Astrocyte (in vitro differentiated cells and primary cell): ENCODE data around the gene PLXNC1. TPM values are rescaled to one million over a fixed set of nuclear protein-coding genes. Genes with fewer than 3 reads are reported as not detected.

ENCODE experiments used
- DNase-seq: peaks from one replicate; pipeline ENCODE4 v3.0.0-alpha.2; 2010; ENCODE audit warnings: low read depth
- FAIRE-seq: peaks from 2 replicates; lab custom pipeline; 2011; peaks lifted over from hg19 to GRCh38; lab: Jason Lieb, UNC
- H2AFZ ChIP-seq: 2 replicates; pipeline ENCODE4 v1.6.0; 2012; ENCODE audit warnings: low read depth, low read length, inconsistent platforms
- H3K27ac ChIP-seq: 2 replicates; pipeline ENCODE4 v1.5.1; 2011; ENCODE audit warnings: low read depth, low read length, inconsistent platforms
- H3K27me3 ChIP-seq: 2 replicates; pipeline ENCODE4 v1.6.0; 2011; ENCODE audit warnings: low read length, inconsistent platforms; ENCODE audit not compliant: insufficient read depth
- H3K36me3 ChIP-seq: 2 replicates; pipeline ENCODE4 v1.5.1; 2011; ENCODE audit warnings: low read length, inconsistent platforms; ENCODE audit not compliant: insufficient read depth
- H3K4me1 ChIP-seq: 2 replicates; pipeline ENCODE4 v1.5.1; 2011; ENCODE audit warnings: low read length, inconsistent platforms; ENCODE audit not compliant: insufficient read depth
- H3K4me2 ChIP-seq: 2 replicates; pipeline ENCODE4 v1.6.0; 2012; ENCODE audit warnings: low read length, inconsistent platforms
- H3K4me3 ChIP-seq: 2 replicates; pipeline ENCODE4 v1.5.1; 2011; ENCODE audit warnings: low read depth, mild to moderate bottlenecking, low read length, inconsistent platforms; ENCODE audit not compliant: insufficient read depth
- H3K79me2 ChIP-seq: 2 replicates; pipeline ENCODE4 v1.6.0; 2012; ENCODE audit warnings: mild to moderate bottlenecking, low read length, inconsistent platforms; ENCODE audit not compliant: insufficient read depth
- H3K9ac ChIP-seq: 2 replicates; pipeline ENCODE4 v1.6.0; 2012; ENCODE audit warnings: mild to moderate bottlenecking, low read length, inconsistent platforms
- H3K9me3 ChIP-seq: 2 replicates; pipeline ENCODE4 v1.5.1; 2012; ENCODE audit warnings: low read depth, mild to moderate bottlenecking, low read length, inconsistent platforms; ENCODE audit not compliant: insufficient read depth
- H4K20me1 ChIP-seq: 2 replicates; pipeline ENCODE4 v1.6.0; 2012; ENCODE audit warnings: low read length, inconsistent platforms; ENCODE audit not compliant: insufficient read depth
- H3K27ac Mint-ChIP-seq: one replicate; pipeline ENCODE4 v1.8.0; 2021; ENCODE audit warnings: mild to moderate bottlenecking, mixed read lengths; ENCODE audit not compliant: unreplicated experiment
- H3K27me3 Mint-ChIP-seq: one replicate; pipeline ENCODE4 v1.8.0; 2021; ENCODE audit warnings: low read depth, mixed read lengths; ENCODE audit not compliant: unreplicated experiment
- H3K36me3 Mint-ChIP-seq: one replicate; pipeline ENCODE4 v1.8.0; 2021; ENCODE audit warnings: low read depth, mixed read lengths; ENCODE audit not compliant: unreplicated experiment
- H3K4me1 Mint-ChIP-seq: one replicate; pipeline ENCODE4 v1.8.0; 2021; ENCODE audit warnings: low read depth, mixed read lengths; ENCODE audit not compliant: unreplicated experiment
- H3K4me3 Mint-ChIP-seq: one replicate; pipeline ENCODE4 v1.8.0; 2021; ENCODE audit warnings: mild to moderate bottlenecking, moderate library complexity, mixed read lengths; ENCODE audit not compliant: unreplicated experiment
- H3K9me3 Mint-ChIP-seq: one replicate; pipeline ENCODE4 v1.8.0; 2021; ENCODE audit warnings: mild to moderate bottlenecking, mixed read lengths; ENCODE audit not compliant: unreplicated experiment
- CTCF ChIP-seq: IDR thresholded peaks from 2 replicates; pipeline ENCODE4 v1.5.1; 2011; ENCODE audit warnings: low read depth, mild to moderate bottlenecking, inconsistent platforms, low read length, moderate library complexity; ENCODE audit not compliant: insufficient read depth
- EZH2 ChIP-seq: IDR thresholded peaks from 2 replicates; pipeline ENCODE4 v1.6.1; 2012; ENCODE audit warnings: mild to moderate bottlenecking, low read length, inconsistent platforms; ENCODE audit not compliant: insufficient read depth
- total RNA-seq: library from RNA; stranded (reverse); gene quantifications from 2 replicates; pipeline ENCODE4 v1.2.1, GENCODE V29; 2021

PLXNC1 gene
- total RNA-seq, 1 donor from 2014 or later: 6.9 TPM

GRCh38 chr12:94266796-94267536, 118.6 kb downstream of the PLXNC1 start:
- H3K79me2 ChIP-seq: no peaks in the 10 kb centered on the region
- H4K20me1 ChIP-seq: no peaks in the 10 kb centered on the region
- H3K4me2 ChIP-seq: peak overlapping the region; percentile 35
- TF ChIP-seq CTCF: no peak
- no peak for TF ChIP-seq EZH2
- Mint-ChIP-seq H3K4me3 (no peak overlapping the region), H3K4me1 (peaks cover 31% of the 10 kb centered on the region), H3K9me3 (no peaks in the 10 kb centered on the region), H3K36me3 (peaks cover 3% of the 10 kb centered on the region), H3K27ac (no peak overlapping the region), H3K27me3 (peaks cover 6% of the 10 kb centered on the region)
- peak; percentile 43 for FAIRE-seq
- DNase-seq: peak; percentile 25
- no peaks in the 10 kb centered on the region for H3K9me3 ChIP-seq
- no peak overlapping the region for H2AFZ ChIP-seq
- no peak overlapping the region for H3K4me3 ChIP-seq
- H3K36me3 ChIP-seq: no peaks in the 10 kb centered on the region
- no peak overlapping the region for H3K9ac ChIP-seq
- no peak overlapping the region for H3K27ac ChIP-seq
- H3K4me1 ChIP-seq: peaks cover 12% of the 10 kb centered on the region
- H3K27me3 ChIP-seq: no peaks in the 10 kb centered on the region

- no peaks in the 10 kb centered on the region for H3K27me3 ChIP-seq
- no peaks in the 10 kb centered on the region for H3K9me3 ChIP-seq
- no peak overlapping the region for H3K4me2 ChIP-seq
- H3K4me3 ChIP-seq: no peak overlapping the region
- Mint-ChIP-seq H3K4me3 (no peak overlapping the region), H3K27me3 (peaks cover 6% of the 10 kb centered on the region), H3K36me3 (peaks cover 7% of the 10 kb centered on the region), H3K9me3 (no peaks in the 10 kb centered on the region), H3K27ac (no peak overlapping the region), H3K4me1 (peaks cover 26% of the 10 kb centered on the region)
- DNase-seq: no peak
- H3K27ac ChIP-seq: no peak overlapping the region
- H3K36me3 ChIP-seq: no peaks in the 10 kb centered on the region
- no peaks in the 10 kb centered on the region for H3K79me2 ChIP-seq
- TF ChIP-seq CTCF: no peak
- TF ChIP-seq EZH2: no peak
- H4K20me1 ChIP-seq: no peaks in the 10 kb centered on the region
- no peak overlapping the region for H3K9ac ChIP-seq
- no peak for FAIRE-seq
- no peak overlapping the region for H2AFZ ChIP-seq
- peaks cover 8% of the 10 kb centered on the region for H3K4me1 ChIP-seq
These were observed 119.1 kb downstream of the PLXNC1 start for GRCh38 chr12:94267537-94267872.

- H3K4me3 ChIP-seq: no peak overlapping the region
These were observed 119.6 kb downstream of the PLXNC1 start for GRCh38 chr12:94267921-94268471.

More at GRCh38 chr12:94267921-94268471, 119.6 kb downstream of the PLXNC1 start:
- Histone ChIP-seq H3K79me2 (no peaks in the 10 kb centered on the region), H3K27me3 (no peaks in the 10 kb centered on the region), H3K27ac (no peak overlapping the region), H2AFZ (no peak overlapping the region), H3K9me3 (no peaks in the 10 kb centered on the region), H4K20me1 (no peaks in the 10 kb centered on the region), H3K36me3 (no peaks in the 10 kb centered on the region), H3K4me2 (no peak overlapping the region), H3K9ac (no peak overlapping the region), H3K4me1 (peaks cover 4% of the 10 kb centered on the region)
- peaks cover 6% of the 10 kb centered on the region for H3K27me3 Mint-ChIP-seq
- peaks cover 24% of the 10 kb centered on the region for H3K4me1 Mint-ChIP-seq
- no peak for FAIRE-seq
- TF ChIP-seq EZH2: no peak
- TF ChIP-seq CTCF: no peak
- H3K27ac Mint-ChIP-seq: no peak overlapping the region
- no peak for DNase-seq
- no peak overlapping the region for H3K4me3 Mint-ChIP-seq
- no peaks in the 10 kb centered on the region for H3K9me3 Mint-ChIP-seq
- H3K36me3 Mint-ChIP-seq: peaks cover 7% of the 10 kb centered on the region
